Measurements from ENCODE around the gene TMEM53. TPM values are rescaled to one million over a fixed set of nuclear protein-coding genes. Genes with fewer than 3 reads are reported as not detected.

Gene TMEM53
- total RNA-seq, 1 experiment from 2014 or later = 6.2 TPM

GRCh38 chr1:44673675-44674112, 587 bp downstream of the TMEM53 start:
- no peak overlapping the region for H3K56ac ChIP-seq (ENCODE audit: insufficient read length, low read depth, low read length)
- Mint-ChIP-seq H3K4me1 (peaks cover 21 to 29% of the 10 kb centered on the region in 2 experiments), H3K27me3 (ENCODE audit: low read depth) (no peaks in the 10 kb centered on the region), H3K9me3 (no peaks in the 10 kb centered on the region), H3K27ac (peak overlapping the region in 1 of 3 experiments; percentile 89; a peak in 4 of 7 replicates), H3K4me3 (peak overlapping the region; percentile 83 to 86), H3K36me3 (ENCODE audit: insufficient read depth in 1 of 3, low read depth in 3 of 3) (peaks cover 0 to 4% (median 4%) of the 10 kb centered on the region in 3 experiments; a peak in 2 of 7 replicates)
- no peaks in the 10 kb centered on the region for H3K79me1 ChIP-seq (ENCODE audit: insufficient read depth, low read depth, low read length, poor library complexity, severe bottlenecking)
- H4K5ac ChIP-seq (ENCODE audit: insufficient read length, low read depth, low read length) = no peak overlapping the region
- no peak overlapping the region for H3K23ac ChIP-seq (ENCODE audit: insufficient read length, low read depth, low read length)
- H3K27ac ChIP-seq (ENCODE audit: insufficient read length, low read depth, low read length) = no peak overlapping the region
- no peak overlapping the region for H2BK5ac ChIP-seq (ENCODE audit: insufficient read length, low read length)
- no peaks in the 10 kb centered on the region for H3K23me2 ChIP-seq (ENCODE audit: insufficient read length, low read depth, low read length, poor library complexity, severe bottlenecking)
- peak overlapping the region; percentile 4 for H3K18ac ChIP-seq (ENCODE audit: insufficient read length, low read depth, low read length)
- peak overlapping the region; percentile 95 for H3K4me2 ChIP-seq (ENCODE audit: insufficient read depth, insufficient read length, low read length)
- H2AFZ ChIP-seq (ENCODE audit: low read length) = no peak overlapping the region
- peaks cover 7% of the 10 kb centered on the region for H3K4me1 ChIP-seq (ENCODE audit: insufficient read depth, low read length)
- no peaks in the 10 kb centered on the region for H3K9me3 ChIP-seq (ENCODE audit: control insufficient read depth, low read depth, low read length)
- H4K20me1 ChIP-seq (ENCODE audit: control insufficient read depth, insufficient read depth, insufficient read length) = no peaks in the 10 kb centered on the region
- peak overlapping the region; percentile 41 for H3K9ac ChIP-seq (ENCODE audit: extremely low read depth, insufficient read length, low read length)
- no peak for TF ChIP-seq CTCF (conservative IDR thresholded peaks at IDR 0.05)
- H2BK120ac ChIP-seq (ENCODE audit: low read depth, low read length, poor library complexity, severe bottlenecking) = no peak overlapping the region
- no peak overlapping the region for H2BK15ac ChIP-seq (ENCODE audit: low read depth, low read length)
- H4K8ac ChIP-seq (replicated peaks; ENCODE audit: insufficient read length, low read depth, low read length) = no peak overlapping the region
- H3K27me3 ChIP-seq (ENCODE audit: insufficient read depth, low read length) = no peaks in the 10 kb centered on the region
- H4K91ac ChIP-seq (ENCODE audit: insufficient read length, low read depth, low read length) = no peak overlapping the region
- no peak for DNase-seq
- no peak overlapping the region for H2AK5ac ChIP-seq (ENCODE audit: insufficient read length, low read length)
- no peak overlapping the region for H3T11ph ChIP-seq (ENCODE audit: low read length)
- H2BK20ac ChIP-seq (ENCODE audit: low read depth, low read length, poor library complexity, severe bottlenecking) = no peak overlapping the region
- H3K4ac ChIP-seq (ENCODE audit: low read depth, low read length) = no peak overlapping the region
- WGBS (ENCODE audit: extremely low coverage, insufficient read length, low lambda C conversion rate) = no CpG with 5 or more reads among the region's 16 CpGs
- no peak overlapping the region for H3K14ac ChIP-seq (ENCODE audit: insufficient read depth, low read length)
- no peaks in the 10 kb centered on the region for H3K79me2 ChIP-seq (ENCODE audit: insufficient read depth, low read length)
- no peak overlapping the region for H2BK12ac ChIP-seq (ENCODE audit: insufficient read length, low read depth, low read length)
